Neural cell (in vitro differentiated cells): ENCODE results near the gene ALK. TPM values are rescaled to one million over a fixed set of nuclear protein-coding genes. Genes with fewer than 3 reads are reported as not detected.

Experiments
- H2AFZ ChIP-seq: fragments of 200-600, 300-800 bp; sonication (generic), shearing (Covaris generic); 2 replicates; pipeline ENCODE4 v1.6.0; 2014; ENCODE audit warnings: low read depth, mild to moderate bottlenecking, antibody characterized with exemption, low read length, moderate library complexity
- H3F3A ChIP-seq: fragments of 200-600 bp; shearing (Covaris generic); 2 replicates; pipeline ENCODE4 v1.6.1; 2016; ENCODE audit warnings: mild to moderate bottlenecking, moderate library complexity, mixed read lengths, antibody characterized with exemption, low read length; ENCODE audit not compliant: insufficient read depth, poor library complexity, severe bottlenecking
- H3K27ac ChIP-seq: fragments of 200-600, 300-800 bp; sonication (generic), shearing (Covaris generic); 2 replicates; pipeline ENCODE4 v1.5.1; 2014; ENCODE audit warnings: mild to moderate bottlenecking, low read length, moderate library complexity
- H3K27me3 ChIP-seq: fragments of 300-800, 200-600 bp; sonication (generic), shearing (Covaris generic); 2 replicates; pipeline ENCODE4 v1.6.0; 2014; ENCODE audit warnings: mild to moderate bottlenecking, low read depth, low read length, moderate library complexity; ENCODE audit not compliant: insufficient read depth
- H3K36me3 ChIP-seq: fragments of 300-800, 200-600 bp; sonication (generic), shearing (Covaris generic); 2 replicates; pipeline ENCODE4 v1.5.1; 2014; ENCODE audit warnings: mild to moderate bottlenecking, antibody characterized with exemption, low read length, moderate library complexity; ENCODE audit not compliant: insufficient read depth
- H3K4me2 ChIP-seq: fragments of 300-800, 200-600 bp; sonication (generic), shearing (Covaris generic); 2 replicates; pipeline ENCODE4 v1.6.0; 2014; ENCODE audit warnings: mild to moderate bottlenecking, low read length
- H3K4me3 ChIP-seq: fragments of 300-800, 200-600 bp; sonication (generic), shearing (Covaris generic); 2 replicates; pipeline ENCODE4 v1.5.1; 2014; ENCODE audit warnings: mild to moderate bottlenecking, low read length, moderate library complexity
- H3K79me2 ChIP-seq: fragments of 200-600 bp; shearing (Covaris generic); replicated peaks from 2 replicates; pipeline ENCODE4 v1.6.0; 2014; ENCODE audit warnings: mild to moderate bottlenecking, low read length, moderate library complexity; ENCODE audit not compliant: insufficient read depth
- H3K9ac ChIP-seq: fragments of 300-800, 200-600 bp; sonication (generic), shearing (Covaris generic); 2 replicates; pipeline ENCODE4 v1.6.1; 2016; ENCODE audit warnings: mild to moderate bottlenecking, low read length, mixed read lengths
- H3K9me2 ChIP-seq: fragments of 200-600 bp; shearing (Covaris generic); 2 replicates; pipeline ENCODE4 v1.6.1; 2016; ENCODE audit warnings: mild to moderate bottlenecking, low read length, mixed read lengths; ENCODE audit not compliant: insufficient read depth
- H3K9me3 ChIP-seq: fragments of 200-600, 300-800 bp; sonication (generic), shearing (Covaris generic); 2 replicates; pipeline ENCODE4 v1.6.1; 2016; ENCODE audit warnings: mild to moderate bottlenecking, mixed run types, low read length, moderate library complexity, mixed read lengths
- H4K20me1 ChIP-seq: fragments of 200-600 bp; shearing (Covaris generic); 2 replicates; pipeline ENCODE4 v1.6.1; 2016; ENCODE audit warnings: mild to moderate bottlenecking, mixed run types; ENCODE audit not compliant: insufficient read depth
- EP300 ChIP-seq: fragments of 450-650 bp; conservative IDR thresholded peaks from 2 replicates; pipeline ENCODE4 v1.6.1; 2014; ENCODE audit warnings: antibody characterized with exemption, mild to moderate bottlenecking, moderate library complexity; ENCODE audit not compliant: poor library complexity, severe bottlenecking
- EZH2 ChIP-seq: fragments of 200-600, 300-800 bp; shearing (Covaris generic), sonication (generic); IDR thresholded peaks from 2 replicates; pipeline ENCODE4 v1.6.1; 2014; ENCODE audit warnings: antibody characterized with exemption, low read length, borderline replicate concordance, mild to moderate bottlenecking; ENCODE audit not compliant: insufficient read depth, poor library complexity, severe bottlenecking
- MXI1 ChIP-seq: fragments of 450-650 bp; conservative IDR thresholded peaks from 2 replicates; pipeline ENCODE4 v1.6.1; 2014; ENCODE audit warnings: antibody characterized with exemption, mild to moderate bottlenecking; ENCODE audit not compliant: poor library complexity, severe bottlenecking
- POLR2AphosphoS5 ChIP-seq: IDR thresholded peaks from 2 replicates; pipeline ENCODE4 v1.6.1; 2012
- RAD21 ChIP-seq: fragments of 450-650 bp; conservative IDR thresholded peaks from 2 replicates; pipeline ENCODE4 v1.6.1; 2014; ENCODE audit warnings: antibody characterized with exemption, mild to moderate bottlenecking, moderate library complexity
- SMC3 ChIP-seq: fragments of 450-650 bp; conservative IDR thresholded peaks from 2 replicates; pipeline ENCODE4 v1.6.1; 2014; ENCODE audit warnings: antibody characterized with exemption, mild to moderate bottlenecking, moderate library complexity; ENCODE audit not compliant: poor library complexity
- TAF1 ChIP-seq: IDR thresholded peaks from 2 replicates; pipeline ENCODE4 v1.6.1; 2012; ENCODE audit warnings: low read depth
- polyA plus RNA-seq: library from polyadenylated mRNA; depleted of rRNA; stranded (reverse); fragments of >200 nt; gene quantifications from 2 replicates; pipeline ENCODE4 v1.2.3, GENCODE V29; 2014
- TF ChIP-seq, protein P1 (sequence below): IDR thresholded peaks from 2 replicates; pipeline ENCODE4 v1.6.1; 2012; ENCODE audit warnings: borderline replicate concordance
- TF ChIP-seq, protein P2 (sequence below): fragments of 450-650 bp; IDR thresholded peaks from 2 replicates; pipeline ENCODE4 v1.5.1; 2014; ENCODE audit warnings: antibody characterized with exemption, mild to moderate bottlenecking, moderate library complexity; ENCODE audit not compliant: poor library complexity, severe bottlenecking

The ALK gene
- polyA plus RNA-seq, 1 donor from 2014 or later, result 7.1 TPM

GRCh38 chr2:29262681-29263260, 658.6 kb downstream of the ALK start:
- Histone ChIP-seq H3K4me3 (no peak overlapping the region), H4K20me1 (no peaks in the 10 kb centered on the region), H2AFZ (no peak overlapping the region), H3K27me3 (no peaks in the 10 kb centered on the region), H3K27ac (no peak overlapping the region), H3K79me2 (no peaks in the 10 kb centered on the region), H3F3A (no peaks in the 10 kb centered on the region), H3K9me2 (no peaks in the 10 kb centered on the region), H3K9me3 (no peaks in the 10 kb centered on the region), H3K4me2 (no peak overlapping the region), H3K36me3 (no peaks in the 10 kb centered on the region), H3K9ac (no peak overlapping the region)
- TF ChIP-seq, protein P1, sequence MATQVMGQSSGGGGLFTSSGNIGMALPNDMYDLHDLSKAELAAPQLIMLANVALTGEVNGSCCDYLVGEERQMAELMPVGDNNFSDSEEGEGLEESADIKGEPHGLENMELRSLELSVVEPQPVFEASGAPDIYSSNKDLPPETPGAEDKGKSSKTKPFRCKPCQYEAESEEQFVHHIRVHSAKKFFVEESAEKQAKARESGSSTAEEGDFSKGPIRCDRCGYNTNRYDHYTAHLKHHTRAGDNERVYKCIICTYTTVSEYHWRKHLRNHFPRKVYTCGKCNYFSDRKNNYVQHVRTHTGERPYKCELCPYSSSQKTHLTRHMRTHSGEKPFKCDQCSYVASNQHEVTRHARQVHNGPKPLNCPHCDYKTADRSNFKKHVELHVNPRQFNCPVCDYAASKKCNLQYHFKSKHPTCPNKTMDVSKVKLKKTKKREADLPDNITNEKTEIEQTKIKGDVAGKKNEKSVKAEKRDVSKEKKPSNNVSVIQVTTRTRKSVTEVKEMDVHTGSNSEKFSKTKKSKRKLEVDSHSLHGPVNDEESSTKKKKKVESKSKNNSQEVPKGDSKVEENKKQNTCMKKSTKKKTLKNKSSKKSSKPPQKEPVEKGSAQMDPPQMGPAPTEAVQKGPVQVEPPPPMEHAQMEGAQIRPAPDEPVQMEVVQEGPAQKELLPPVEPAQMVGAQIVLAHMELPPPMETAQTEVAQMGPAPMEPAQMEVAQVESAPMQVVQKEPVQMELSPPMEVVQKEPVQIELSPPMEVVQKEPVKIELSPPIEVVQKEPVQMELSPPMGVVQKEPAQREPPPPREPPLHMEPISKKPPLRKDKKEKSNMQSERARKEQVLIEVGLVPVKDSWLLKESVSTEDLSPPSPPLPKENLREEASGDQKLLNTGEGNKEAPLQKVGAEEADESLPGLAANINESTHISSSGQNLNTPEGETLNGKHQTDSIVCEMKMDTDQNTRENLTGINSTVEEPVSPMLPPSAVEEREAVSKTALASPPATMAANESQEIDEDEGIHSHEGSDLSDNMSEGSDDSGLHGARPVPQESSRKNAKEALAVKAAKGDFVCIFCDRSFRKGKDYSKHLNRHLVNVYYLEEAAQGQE, result no peak
- TF ChIP-seq RAD21 (no peak), MXI1 (no peak), EP300 (no peak), SMC3 (no peak), POLR2AphosphoS5 (no peak), EZH2 (no peak), TAF1 (no peak)
- TF ChIP-seq, protein P2, sequence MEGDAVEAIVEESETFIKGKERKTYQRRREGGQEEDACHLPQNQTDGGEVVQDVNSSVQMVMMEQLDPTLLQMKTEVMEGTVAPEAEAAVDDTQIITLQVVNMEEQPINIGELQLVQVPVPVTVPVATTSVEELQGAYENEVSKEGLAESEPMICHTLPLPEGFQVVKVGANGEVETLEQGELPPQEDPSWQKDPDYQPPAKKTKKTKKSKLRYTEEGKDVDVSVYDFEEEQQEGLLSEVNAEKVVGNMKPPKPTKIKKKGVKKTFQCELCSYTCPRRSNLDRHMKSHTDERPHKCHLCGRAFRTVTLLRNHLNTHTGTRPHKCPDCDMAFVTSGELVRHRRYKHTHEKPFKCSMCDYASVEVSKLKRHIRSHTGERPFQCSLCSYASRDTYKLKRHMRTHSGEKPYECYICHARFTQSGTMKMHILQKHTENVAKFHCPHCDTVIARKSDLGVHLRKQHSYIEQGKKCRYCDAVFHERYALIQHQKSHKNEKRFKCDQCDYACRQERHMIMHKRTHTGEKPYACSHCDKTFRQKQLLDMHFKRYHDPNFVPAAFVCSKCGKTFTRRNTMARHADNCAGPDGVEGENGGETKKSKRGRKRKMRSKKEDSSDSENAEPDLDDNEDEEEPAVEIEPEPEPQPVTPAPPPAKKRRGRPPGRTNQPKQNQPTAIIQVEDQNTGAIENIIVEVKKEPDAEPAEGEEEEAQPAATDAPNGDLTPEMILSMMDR, result no peak

- Histone ChIP-seq H4K20me1 (no peaks in the 10 kb centered on the region), H3K27ac (no peak overlapping the region), H2AFZ (no peak overlapping the region), H3K4me2 (no peak overlapping the region), H3K9me2 (no peaks in the 10 kb centered on the region), H3K79me2 (no peaks in the 10 kb centered on the region), H3K4me3 (no peak overlapping the region), H3K36me3 (no peaks in the 10 kb centered on the region), H3F3A (no peaks in the 10 kb centered on the region), H3K9me3 (no peaks in the 10 kb centered on the region), H3K9ac (no peak overlapping the region), H3K27me3 (no peaks in the 10 kb centered on the region)
- TF ChIP-seq MXI1 (no peak), EZH2 (no peak), POLR2AphosphoS5 (no peak), RAD21 (no peak), TAF1 (no peak), SMC3 (no peak), EP300 (no peak)
- TF ChIP-seq, protein P2, result no peak
- TF ChIP-seq, protein P1, result no peak
Measured at GRCh38 chr2:29261003-29261402, 660.4 kb downstream of the ALK start.
